Loucy (cell line): ENCODE data around the gene ACIN1.

ENCODE experiments used
- EZH2phosphoT487 ChIP-seq: fragments of 200-600 bp; IDR thresholded peaks from 2 replicates; pipeline ENCODE4 v1.6.1; 2018; ENCODE audit warnings: antibody characterized with exemption, mild to moderate bottlenecking, moderate library complexity, borderline replicate concordance
- TF ChIP-seq, protein P1 (sequence below): fragments of 200-600 bp; sonication (generic); conservative IDR thresholded peaks from 2 replicates; pipeline ENCODE4 v1.5.1; 2014; ENCODE audit warnings: mild to moderate bottlenecking, antibody characterized with exemption, low read length

DNA sequence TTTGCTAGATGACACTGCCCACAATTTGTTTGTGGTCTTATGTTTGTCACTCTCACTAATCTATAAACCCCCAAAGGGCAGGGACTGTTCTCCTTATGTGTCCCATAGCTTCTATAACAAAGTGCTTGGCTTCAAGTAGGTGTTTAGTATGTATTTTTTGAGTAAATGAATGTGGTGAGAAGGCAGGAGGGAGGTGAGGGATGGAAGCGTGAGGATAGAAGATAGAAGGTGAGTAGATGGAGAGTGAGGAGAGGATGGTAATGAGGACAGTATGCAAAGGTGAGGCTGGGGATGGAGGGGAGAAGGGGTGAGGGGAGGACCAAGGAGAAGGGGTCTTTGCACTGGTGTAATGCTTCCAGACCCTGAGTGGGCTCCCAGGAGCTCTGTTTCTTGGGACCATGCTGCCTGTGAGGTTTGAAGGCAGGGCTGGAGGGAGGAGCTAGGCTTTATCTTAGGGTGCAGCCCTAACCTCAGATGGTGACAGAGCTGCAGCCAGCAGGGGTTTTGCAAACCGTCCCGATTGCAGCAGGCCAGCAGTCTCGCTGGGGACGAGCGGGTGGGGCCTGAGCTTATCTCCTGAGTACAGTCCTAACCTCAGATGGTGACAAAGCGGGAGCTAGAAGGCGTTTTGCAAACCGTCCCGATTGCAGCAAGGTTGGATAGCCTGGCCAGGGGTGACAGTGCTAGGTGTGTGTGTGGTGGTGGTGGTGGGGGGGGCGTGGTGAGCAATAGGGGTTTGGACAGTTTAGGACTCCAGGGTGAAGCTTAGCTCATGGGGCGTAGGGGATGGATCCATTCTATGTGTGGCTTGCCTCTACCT is 17.6 kb upstream of the ACIN1 start:
- TF ChIP-seq, protein P1, sequence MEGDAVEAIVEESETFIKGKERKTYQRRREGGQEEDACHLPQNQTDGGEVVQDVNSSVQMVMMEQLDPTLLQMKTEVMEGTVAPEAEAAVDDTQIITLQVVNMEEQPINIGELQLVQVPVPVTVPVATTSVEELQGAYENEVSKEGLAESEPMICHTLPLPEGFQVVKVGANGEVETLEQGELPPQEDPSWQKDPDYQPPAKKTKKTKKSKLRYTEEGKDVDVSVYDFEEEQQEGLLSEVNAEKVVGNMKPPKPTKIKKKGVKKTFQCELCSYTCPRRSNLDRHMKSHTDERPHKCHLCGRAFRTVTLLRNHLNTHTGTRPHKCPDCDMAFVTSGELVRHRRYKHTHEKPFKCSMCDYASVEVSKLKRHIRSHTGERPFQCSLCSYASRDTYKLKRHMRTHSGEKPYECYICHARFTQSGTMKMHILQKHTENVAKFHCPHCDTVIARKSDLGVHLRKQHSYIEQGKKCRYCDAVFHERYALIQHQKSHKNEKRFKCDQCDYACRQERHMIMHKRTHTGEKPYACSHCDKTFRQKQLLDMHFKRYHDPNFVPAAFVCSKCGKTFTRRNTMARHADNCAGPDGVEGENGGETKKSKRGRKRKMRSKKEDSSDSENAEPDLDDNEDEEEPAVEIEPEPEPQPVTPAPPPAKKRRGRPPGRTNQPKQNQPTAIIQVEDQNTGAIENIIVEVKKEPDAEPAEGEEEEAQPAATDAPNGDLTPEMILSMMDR = no peak
- TF ChIP-seq EZH2phosphoT487 = no peak
